HG03432 (cell line): ENCODE measurements around the gene PHF5A.

Experiments used
- ATAC-seq: cut with Tn5 transposase; IDR thresholded peaks from one replicate; pipeline ENCODE4 v1.9.1; 2021; ENCODE audit warnings: mild to moderate bottlenecking, moderate library complexity; ENCODE audit not compliant: unreplicated experiment

Gene PHF5A

DNA sequence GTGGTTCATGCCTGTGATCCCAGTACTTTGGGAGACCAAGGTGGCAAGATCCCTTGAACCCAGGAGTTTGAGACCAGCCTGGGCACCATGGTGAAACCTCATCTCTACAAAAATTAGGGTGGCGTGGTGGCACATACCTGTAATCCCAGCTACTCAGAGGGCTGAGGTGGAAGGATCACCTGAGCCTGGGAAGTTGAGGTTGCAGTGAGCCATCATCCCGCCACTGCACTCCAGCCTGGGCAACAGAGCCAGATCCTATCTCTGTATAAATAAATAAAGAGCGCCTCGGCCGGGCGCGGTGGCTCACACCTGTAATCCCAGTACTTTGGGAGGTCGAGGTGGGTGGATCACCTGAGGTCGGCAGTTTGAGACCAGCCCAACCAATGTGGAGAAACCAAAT is 49.8 kb downstream of the PHF5A start:
- no peak for ATAC-seq

DNA sequence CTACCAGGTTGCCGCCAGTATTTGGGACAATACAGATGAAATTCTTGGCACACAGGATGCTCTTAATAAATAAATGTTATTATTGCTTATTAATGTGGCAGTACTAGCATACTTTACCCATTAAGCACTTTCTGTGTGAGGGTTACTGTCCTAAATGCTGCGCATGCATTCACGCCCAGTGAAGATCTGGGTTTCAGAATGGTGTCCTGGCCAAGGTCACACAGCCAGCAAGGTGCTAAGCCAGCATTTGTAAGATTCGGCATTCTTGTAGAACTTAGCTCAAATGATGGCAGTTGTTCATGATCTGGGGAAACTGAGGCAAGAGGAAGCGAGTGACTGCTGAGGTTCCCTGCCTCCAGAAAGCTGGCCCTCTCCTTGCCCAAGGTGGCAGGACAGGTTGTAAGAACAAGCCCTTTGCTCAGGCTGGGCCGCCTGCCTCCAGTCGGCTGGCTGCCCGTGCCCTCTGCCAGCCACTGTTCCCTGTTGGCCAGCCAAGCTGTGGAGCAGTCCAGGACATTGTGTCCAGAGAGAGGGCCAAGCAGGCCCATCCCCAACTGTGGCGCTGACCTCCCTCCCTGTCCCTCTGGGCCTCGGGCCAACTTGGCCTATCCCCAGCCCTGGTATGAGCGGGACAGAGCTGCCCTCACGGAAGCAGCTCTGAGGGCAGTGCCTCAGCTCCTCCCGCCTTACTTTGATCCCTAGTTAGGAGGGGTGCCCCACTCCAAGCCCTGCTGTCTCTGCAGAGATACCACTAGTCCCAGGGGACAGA is 50.7 kb downstream of the PHF5A start:
- no peak for ATAC-seq

DNA sequence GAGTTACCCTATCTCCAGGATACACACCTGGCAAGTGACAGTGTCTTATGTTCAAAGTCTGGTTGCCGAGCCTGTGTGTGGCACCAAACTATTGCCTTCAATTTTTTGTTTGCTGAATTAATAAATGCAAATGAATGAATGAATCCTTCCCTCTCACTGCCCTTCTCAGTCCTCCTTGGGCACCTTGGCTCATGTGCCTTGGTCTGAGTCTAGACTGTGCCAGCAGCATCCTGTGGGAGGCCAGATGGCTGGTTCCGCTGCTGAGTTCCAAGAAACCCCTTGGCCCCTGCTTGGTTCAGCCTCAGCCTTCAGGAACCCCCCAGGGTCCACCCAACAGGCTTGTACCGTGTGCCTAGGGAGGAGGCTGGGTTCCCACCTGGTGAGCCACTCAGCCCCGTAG is 52.9 kb downstream of the PHF5A start:
- ATAC-seq = no peak

DNA sequence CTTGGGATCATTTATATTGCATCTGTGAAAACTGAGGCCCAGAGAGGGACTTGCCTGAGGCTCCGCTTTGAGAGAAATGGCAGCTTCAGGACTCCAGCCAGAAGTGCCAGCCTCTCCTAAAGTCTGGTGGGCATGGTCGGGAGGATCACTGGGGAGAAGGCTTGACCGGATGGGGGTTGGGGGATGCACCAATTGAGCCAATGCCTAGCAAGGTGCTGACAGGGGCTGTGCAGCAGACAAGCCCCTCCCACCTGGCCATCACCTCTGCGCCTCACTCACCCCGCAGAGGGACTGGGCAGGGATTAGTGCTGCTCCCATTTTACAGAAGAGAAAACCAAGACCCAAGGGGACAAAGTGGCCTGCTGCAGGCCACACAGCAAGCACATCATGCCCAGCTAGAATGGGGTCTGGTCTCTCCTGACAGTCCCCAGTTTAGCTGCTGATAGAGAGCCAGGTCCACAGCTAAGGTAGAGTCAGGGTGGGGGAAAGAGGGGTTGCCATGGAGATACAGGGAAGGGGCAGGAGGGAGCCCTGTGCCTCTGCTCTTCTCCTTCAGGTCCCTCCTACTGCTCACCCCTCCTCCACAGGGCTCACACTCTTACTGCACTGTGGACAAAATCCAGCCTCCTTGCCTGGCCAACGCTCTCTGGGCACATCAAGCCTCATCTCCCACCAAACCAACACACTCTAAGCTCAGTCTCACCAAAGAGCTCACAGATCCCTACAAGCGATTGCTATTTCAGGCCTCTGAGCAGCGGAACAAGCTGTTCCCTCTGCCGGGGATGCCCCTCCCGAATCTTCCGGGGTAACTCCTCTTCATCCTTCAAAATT is 57.3 kb downstream of the PHF5A start:
- no peak for ATAC-seq

DNA sequence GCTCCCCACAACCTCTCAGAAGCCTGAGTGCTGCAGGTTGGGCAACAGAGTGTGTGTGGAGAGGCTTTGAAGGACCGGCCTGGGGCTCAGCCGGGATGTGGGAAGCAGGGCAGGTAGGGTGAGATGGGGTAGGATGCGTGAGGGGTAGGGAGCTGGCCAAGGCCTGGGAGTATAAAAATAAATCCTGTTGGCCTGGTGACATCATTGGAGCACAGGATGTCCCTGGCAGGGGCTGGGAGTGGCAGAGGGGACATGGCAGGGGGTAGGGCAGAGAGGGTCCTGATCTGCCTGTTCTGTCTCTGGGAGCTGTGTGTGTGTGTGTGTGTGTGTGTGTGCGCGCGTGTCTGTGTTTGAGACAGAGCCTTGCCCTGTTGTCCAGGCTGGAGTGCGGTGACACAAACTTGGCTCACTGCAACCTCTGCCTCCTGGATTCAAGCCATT is 58.2 kb downstream of the PHF5A start:
- ATAC-seq = no peak
